ENCODE data around the gene KSR2. TPM values are rescaled to one million over a fixed set of nuclear protein-coding genes. Genes with fewer than 3 reads are reported as not detected.

KSR2 gene
- total RNA-seq, 1 experiment from 2014 or later: 0.02 TPM

DNA sequence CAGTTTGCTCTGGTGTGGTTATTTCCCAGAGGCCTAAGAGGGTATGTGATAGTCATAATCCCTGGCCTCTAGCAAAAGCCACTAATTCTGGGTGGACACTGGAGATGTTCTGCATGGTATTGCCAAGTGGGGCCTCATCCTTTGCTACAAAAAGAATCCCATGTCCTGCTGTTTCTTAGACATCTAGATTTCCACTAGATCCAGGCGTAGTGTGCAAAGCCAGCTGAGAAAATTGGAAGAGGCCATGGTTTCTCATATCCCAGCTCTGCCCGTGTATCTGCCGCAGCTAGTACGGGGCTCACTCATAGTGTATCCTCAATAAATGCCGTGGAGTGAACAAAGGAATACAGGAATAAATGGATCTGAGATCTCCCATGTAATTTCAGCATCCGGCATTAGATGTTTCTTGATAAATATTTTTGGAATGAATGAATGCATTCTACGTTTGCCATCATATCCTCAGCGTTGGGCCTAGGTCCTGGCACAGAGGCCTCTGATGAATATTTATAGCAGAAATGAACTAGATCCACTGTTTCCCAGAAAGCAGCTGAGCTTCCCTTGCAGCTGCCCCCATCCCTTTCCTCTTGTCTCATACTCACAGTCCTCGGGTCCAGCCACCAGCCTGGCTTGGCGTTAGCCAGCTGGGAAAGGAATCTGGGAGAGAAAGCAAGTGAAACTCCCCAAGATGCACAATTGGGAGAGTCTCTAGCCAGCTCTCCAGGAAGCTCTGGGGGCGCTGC lies 531.1 kb downstream of the KSR2 start:
- no peak overlapping the region for H3K27ac Mint-ChIP-seq (ENCODE audit: low read depth, unreplicated experiment)
- ChIA-PET CTCF (no interaction called here), POLR2A (interaction anchor here (0.6 kb wide), 1 partner anchor 11 kb away, joined by 3 read pairs; no protein-coding TSS in a partner anchor)
- DNase-seq (ENCODE audit: unreplicated experiment): no peak
- H3K4me1 Mint-ChIP-seq (ENCODE audit: insufficient read depth, unreplicated experiment): no peaks in the 10 kb centered on the region
- TF ChIP-seq, protein P1, sequence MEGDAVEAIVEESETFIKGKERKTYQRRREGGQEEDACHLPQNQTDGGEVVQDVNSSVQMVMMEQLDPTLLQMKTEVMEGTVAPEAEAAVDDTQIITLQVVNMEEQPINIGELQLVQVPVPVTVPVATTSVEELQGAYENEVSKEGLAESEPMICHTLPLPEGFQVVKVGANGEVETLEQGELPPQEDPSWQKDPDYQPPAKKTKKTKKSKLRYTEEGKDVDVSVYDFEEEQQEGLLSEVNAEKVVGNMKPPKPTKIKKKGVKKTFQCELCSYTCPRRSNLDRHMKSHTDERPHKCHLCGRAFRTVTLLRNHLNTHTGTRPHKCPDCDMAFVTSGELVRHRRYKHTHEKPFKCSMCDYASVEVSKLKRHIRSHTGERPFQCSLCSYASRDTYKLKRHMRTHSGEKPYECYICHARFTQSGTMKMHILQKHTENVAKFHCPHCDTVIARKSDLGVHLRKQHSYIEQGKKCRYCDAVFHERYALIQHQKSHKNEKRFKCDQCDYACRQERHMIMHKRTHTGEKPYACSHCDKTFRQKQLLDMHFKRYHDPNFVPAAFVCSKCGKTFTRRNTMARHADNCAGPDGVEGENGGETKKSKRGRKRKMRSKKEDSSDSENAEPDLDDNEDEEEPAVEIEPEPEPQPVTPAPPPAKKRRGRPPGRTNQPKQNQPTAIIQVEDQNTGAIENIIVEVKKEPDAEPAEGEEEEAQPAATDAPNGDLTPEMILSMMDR (IDR thresholded peaks at IDR 0.05; ENCODE audit: unreplicated experiment): no peak
- intact Hi-C loops (cut with micrococcal nuclease): no loop called here
- no peak overlapping the region for H3K4me3 Mint-ChIP-seq (ENCODE audit: unreplicated experiment)
- no peaks in the 10 kb centered on the region for H3K27me3 Mint-ChIP-seq (ENCODE audit: insufficient read depth, unreplicated experiment)
- no peaks in the 10 kb centered on the region for H3K36me3 Mint-ChIP-seq (ENCODE audit: insufficient read depth, unreplicated experiment)
- no peaks in the 10 kb centered on the region for H3K9me3 Mint-ChIP-seq (ENCODE audit: unreplicated experiment)
- no TSS peak for BruUV-seq (replicated peaks)

DNA sequence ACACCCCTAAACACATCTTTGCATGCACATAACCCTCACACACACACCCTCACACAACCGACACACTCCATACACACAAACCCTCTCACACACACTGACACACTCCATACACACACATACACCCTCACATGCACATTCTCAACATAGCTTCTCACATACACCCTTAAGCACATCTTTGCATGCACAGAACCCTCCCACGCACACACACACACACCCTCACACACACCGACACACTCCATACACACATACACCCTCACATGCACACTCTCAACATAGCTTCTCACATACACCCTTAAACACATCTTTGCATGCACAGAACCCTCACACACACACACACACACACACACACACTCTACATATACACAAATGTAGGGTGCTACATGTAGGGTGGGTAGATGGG lies 534.9 kb downstream of the KSR2 start:
- CTCF ChIA-PET: interaction anchor here (0.6 kb wide), 1 partner anchor 34 kb away, joined by 3 read pairs; no protein-coding TSS in a partner anchor
- H3K4me1 Mint-ChIP-seq (ENCODE audit: insufficient read depth, unreplicated experiment): no peaks in the 10 kb centered on the region
- intact Hi-C loops (cut with micrococcal nuclease): no loop called here
- H3K9me3 Mint-ChIP-seq (ENCODE audit: unreplicated experiment): no peaks in the 10 kb centered on the region
- H3K4me3 Mint-ChIP-seq (ENCODE audit: unreplicated experiment): no peak overlapping the region
- POLR2A ChIA-PET: no interaction called here
- H3K27ac Mint-ChIP-seq (ENCODE audit: low read depth, unreplicated experiment): no peak overlapping the region
- no peaks in the 10 kb centered on the region for H3K36me3 Mint-ChIP-seq (ENCODE audit: insufficient read depth, unreplicated experiment)
- no TSS peak for BruUV-seq (replicated peaks)
- TF ChIP-seq, protein P1 (IDR thresholded peaks at IDR 0.05; ENCODE audit: unreplicated experiment): no peak
- H3K27me3 Mint-ChIP-seq (ENCODE audit: insufficient read depth, unreplicated experiment): no peaks in the 10 kb centered on the region
- no peak for DNase-seq (ENCODE audit: unreplicated experiment)

DNA sequence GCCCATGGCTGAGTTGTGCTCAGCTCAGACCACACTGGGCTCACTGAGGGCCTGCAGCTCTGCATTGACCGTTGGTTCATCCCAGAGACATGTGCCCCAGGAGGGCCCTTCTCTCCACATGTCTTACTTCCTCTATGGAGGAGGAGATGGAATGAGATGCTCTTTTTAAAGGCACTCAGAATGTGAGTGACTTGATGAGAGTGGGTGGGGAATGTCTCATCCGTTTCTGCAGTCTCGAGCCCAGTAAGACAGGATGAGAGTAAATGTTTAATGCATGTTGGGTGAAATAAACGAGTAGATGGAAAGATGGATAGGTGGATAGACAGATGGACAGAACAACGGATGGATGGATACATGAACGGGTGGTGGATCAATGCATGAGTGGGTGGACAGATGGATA lies 538.5 kb downstream of the KSR2 start:
- TF ChIP-seq, protein P1 (IDR thresholded peaks at IDR 0.05; ENCODE audit: unreplicated experiment): no peak
- H3K27me3 Mint-ChIP-seq (ENCODE audit: insufficient read depth, unreplicated experiment): no peaks in the 10 kb centered on the region
- H3K36me3 Mint-ChIP-seq (ENCODE audit: insufficient read depth, unreplicated experiment): no peaks in the 10 kb centered on the region
- intact Hi-C loops (cut with micrococcal nuclease): no loop called here
- no peak overlapping the region for H3K4me3 Mint-ChIP-seq (ENCODE audit: unreplicated experiment)
- peaks cover 9% of the 10 kb centered on the region for H3K9me3 Mint-ChIP-seq (ENCODE audit: unreplicated experiment)
- no peaks in the 10 kb centered on the region for H3K4me1 Mint-ChIP-seq (ENCODE audit: insufficient read depth, unreplicated experiment)
- no peak overlapping the region for H3K27ac Mint-ChIP-seq (ENCODE audit: low read depth, unreplicated experiment)
- BruUV-seq (replicated peaks): no TSS peak
- DNase-seq (ENCODE audit: unreplicated experiment): no peak
- CTCF ChIA-PET: interaction anchor here (0.6 to 1.0 kb wide), 2 partner anchors 62 to 666 kb away, joined by 3 read pairs; no protein-coding TSS in a partner anchor
- POLR2A ChIA-PET: no interaction called here

DNA sequence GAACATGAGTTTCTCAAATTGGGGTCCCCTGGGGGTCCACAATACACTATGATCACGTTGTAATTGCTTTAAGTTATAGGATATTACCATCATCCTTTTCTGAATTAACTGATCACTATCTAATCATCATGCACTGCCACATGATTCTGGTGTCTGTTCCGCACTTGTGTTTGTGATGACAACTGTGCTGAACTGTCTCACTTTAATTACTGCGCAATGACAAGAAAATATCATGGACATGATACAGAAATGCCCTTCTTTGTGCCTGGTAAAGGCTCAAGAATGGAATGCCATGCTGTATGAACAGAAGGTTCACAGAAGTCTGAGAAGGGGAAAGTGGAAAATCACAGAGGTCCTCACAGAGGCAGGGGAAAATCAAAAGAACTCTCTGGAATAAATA lies 541.6 kb downstream of the KSR2 start:
- CTCF ChIA-PET: no interaction called here
- H3K36me3 Mint-ChIP-seq (ENCODE audit: insufficient read depth, unreplicated experiment): no peaks in the 10 kb centered on the region
- no peak for DNase-seq (ENCODE audit: unreplicated experiment)
- no TSS peak for BruUV-seq (replicated peaks)
- POLR2A ChIA-PET: no interaction called here
- H3K27me3 Mint-ChIP-seq (ENCODE audit: insufficient read depth, unreplicated experiment): no peaks in the 10 kb centered on the region
- no peak overlapping the region for H3K4me3 Mint-ChIP-seq (ENCODE audit: unreplicated experiment)
- peaks cover 20% of the 10 kb centered on the region for H3K9me3 Mint-ChIP-seq (ENCODE audit: unreplicated experiment)
- TF ChIP-seq, protein P1 (IDR thresholded peaks at IDR 0.05; ENCODE audit: unreplicated experiment): no peak
- intact Hi-C loops (cut with micrococcal nuclease): no loop called here
- H3K27ac Mint-ChIP-seq (ENCODE audit: low read depth, unreplicated experiment): no peak overlapping the region
- H3K4me1 Mint-ChIP-seq (ENCODE audit: insufficient read depth, unreplicated experiment): no peaks in the 10 kb centered on the region

Measured in MCF 10A (cell line).